Neuronal stem cell (in vitro differentiated cells): ENCODE results near the gene ESPNL. TPM values are rescaled to one million over a fixed set of nuclear protein-coding genes. Genes with fewer than 3 reads are reported as not detected.

ENCODE experiments used
- DNase-seq: peaks from one replicate; pipeline ENCODE4 v3.0.0-alpha.2; 2013; ENCODE audit warnings: low spot score
- H2AFZ ChIP-seq: one replicate; pipeline ENCODE4 v1.6.1; 2013; ENCODE audit warnings: mild to moderate bottlenecking, low read length, inconsistent platforms
- H2AK5ac ChIP-seq: 2 replicates; pipeline ENCODE4 v1.6.1; 2013; ENCODE audit warnings: low read depth, mild to moderate bottlenecking, inconsistent platforms, low read length, moderate library complexity, mixed read lengths
- H2BK120ac ChIP-seq: 2 replicates; pipeline ENCODE4 v1.6.1; 2013; ENCODE audit warnings: low read depth, mild to moderate bottlenecking, inconsistent platforms, low read length, moderate library complexity, mixed read lengths
- H2BK12ac ChIP-seq: one replicate; pipeline ENCODE4 v1.6.1; 2013; ENCODE audit warnings: low read length, inconsistent platforms
- H2BK15ac ChIP-seq: 2 replicates; pipeline ENCODE4 v1.6.1; 2013; ENCODE audit warnings: mild to moderate bottlenecking, low read length, inconsistent platforms, mixed read lengths
- H2BK5ac ChIP-seq: one replicate; pipeline ENCODE4 v1.6.1; 2013; ENCODE audit warnings: inconsistent platforms, mild to moderate bottlenecking, low read length, moderate library complexity
- H3K14ac ChIP-seq: one replicate; pipeline ENCODE4 v1.6.1; 2013; ENCODE audit warnings: low read length, inconsistent platforms
- H3K18ac ChIP-seq: 2 replicates; pipeline ENCODE4 v1.6.1; 2013; ENCODE audit warnings: low read length, inconsistent platforms
- H3K23ac ChIP-seq: 2 replicates; pipeline ENCODE4 v1.6.1; 2013; ENCODE audit warnings: low read depth, mild to moderate bottlenecking, mixed read lengths, low read length, inconsistent platforms; ENCODE audit not compliant: poor library complexity
- H3K27ac ChIP-seq: replicated peaks from 3 replicates; pipeline ENCODE4 v1.5.1; 2013; ENCODE audit warnings: low read length, inconsistent platforms
- H3K27me3 ChIP-seq, 3 experiments: 2 replicates each; pipeline ENCODE4 v1.6.1; 2013; ENCODE audit warnings: low read length in 3 of 3, mild to moderate bottlenecking in 2 of 3, inconsistent platforms in 1 of 3, low read depth in 1 of 3, mixed read lengths in 1 of 3, moderate library complexity in 1 of 3; ENCODE audit not compliant: control insufficient read depth in 3 of 3, insufficient read depth in 3 of 3
- H3K36me3 ChIP-seq, 2 donors: replicated peaks in 1 of 2; 2 replicates each; pipeline ENCODE4 v1.6.1; 2013; ENCODE audit warnings: low read length in 2 of 2; ENCODE audit not compliant: control insufficient read depth in 2 of 2, insufficient read depth in 2 of 2
- H3K4ac ChIP-seq: 2 replicates; pipeline ENCODE4 v1.6.1; 2013; ENCODE audit warnings: inconsistent platforms, mild to moderate bottlenecking, low read length, moderate library complexity
- H3K4me1 ChIP-seq, 2 donors: 1 replicate in 1 of 2; 2 replicates in 1 of 2; pipeline ENCODE4 v1.6.1; 2013; ENCODE audit warnings: low read length in 2 of 2, low read depth in 1 of 2; ENCODE audit not compliant: control insufficient read depth in 2 of 2, insufficient read depth in 1 of 2
- H3K4me2 ChIP-seq: one replicate; pipeline ENCODE4 v1.6.1; 2013; ENCODE audit warnings: mild to moderate bottlenecking, low read length, inconsistent platforms; ENCODE audit not compliant: insufficient read depth, poor library complexity, severe bottlenecking
- H3K4me3 ChIP-seq, 2 donors: 2 replicates each; pipeline ENCODE4 v1.5.1; 2013; ENCODE audit warnings: low read length in 2 of 2, mild to moderate bottlenecking in 2 of 2, inconsistent platforms in 1 of 2, moderate library complexity in 1 of 2
- H3K79me1 ChIP-seq: one replicate; pipeline ENCODE4 v1.6.1; 2013; ENCODE audit warnings: low read depth, mild to moderate bottlenecking, inconsistent platforms, low read length, moderate library complexity
- H3K9ac ChIP-seq: one replicate; pipeline ENCODE4 v1.6.1; 2013; ENCODE audit warnings: mild to moderate bottlenecking, low read depth, low read length, inconsistent platforms; ENCODE audit not compliant: poor library complexity
- H3K9me3 ChIP-seq, 2 donors: replicated peaks in 1 of 2; 2 replicates each; pipeline versions ENCODE3 to v1.6.1; 2013; ENCODE audit warnings: low read length in 2 of 2, mild to moderate bottlenecking in 2 of 2, inconsistent platforms in 1 of 2, low read depth in 1 of 2, mixed read lengths in 1 of 2, moderate library complexity in 1 of 2; ENCODE audit not compliant: control insufficient read depth in 2 of 2, insufficient read depth in 1 of 2
- H4K8ac ChIP-seq: one replicate; pipeline ENCODE4 v1.6.1; 2013; ENCODE audit warnings: low read depth, mild to moderate bottlenecking, inconsistent platforms, low read length, moderate library complexity
- H4K91ac ChIP-seq: one replicate; pipeline ENCODE4 v1.6.1; 2013; ENCODE audit warnings: low read length, low read depth, mild to moderate bottlenecking, inconsistent platforms; ENCODE audit not compliant: poor library complexity
- WGBS, 2 donors: extraction: QIAGEN DNeasy Blood & Tissue Kit; methylation state at CpG; one replicate each; pipeline ENCODE4 v1.1.7; 2013; ENCODE audit warnings: missing lambda C conversion rate in 2 of 2, mixed read lengths in 1 of 2; ENCODE audit not compliant: insufficient read length in 2 of 2, insufficient replicate concordance in 1 of 2; ENCODE audit errors: extremely low coverage in 2 of 2; 5-methylcytosine and 5-hydroxymethylcytosine counted together
- polyA plus RNA-seq, 2 experiments: library from polyadenylated mRNA; stranded (reverse); fragments of 200-250 nt; gene quantifications; one replicate each; pipeline ENCODE4 v1.2.3, GENCODE V29; 2013

Gene ESPNL, protein sequence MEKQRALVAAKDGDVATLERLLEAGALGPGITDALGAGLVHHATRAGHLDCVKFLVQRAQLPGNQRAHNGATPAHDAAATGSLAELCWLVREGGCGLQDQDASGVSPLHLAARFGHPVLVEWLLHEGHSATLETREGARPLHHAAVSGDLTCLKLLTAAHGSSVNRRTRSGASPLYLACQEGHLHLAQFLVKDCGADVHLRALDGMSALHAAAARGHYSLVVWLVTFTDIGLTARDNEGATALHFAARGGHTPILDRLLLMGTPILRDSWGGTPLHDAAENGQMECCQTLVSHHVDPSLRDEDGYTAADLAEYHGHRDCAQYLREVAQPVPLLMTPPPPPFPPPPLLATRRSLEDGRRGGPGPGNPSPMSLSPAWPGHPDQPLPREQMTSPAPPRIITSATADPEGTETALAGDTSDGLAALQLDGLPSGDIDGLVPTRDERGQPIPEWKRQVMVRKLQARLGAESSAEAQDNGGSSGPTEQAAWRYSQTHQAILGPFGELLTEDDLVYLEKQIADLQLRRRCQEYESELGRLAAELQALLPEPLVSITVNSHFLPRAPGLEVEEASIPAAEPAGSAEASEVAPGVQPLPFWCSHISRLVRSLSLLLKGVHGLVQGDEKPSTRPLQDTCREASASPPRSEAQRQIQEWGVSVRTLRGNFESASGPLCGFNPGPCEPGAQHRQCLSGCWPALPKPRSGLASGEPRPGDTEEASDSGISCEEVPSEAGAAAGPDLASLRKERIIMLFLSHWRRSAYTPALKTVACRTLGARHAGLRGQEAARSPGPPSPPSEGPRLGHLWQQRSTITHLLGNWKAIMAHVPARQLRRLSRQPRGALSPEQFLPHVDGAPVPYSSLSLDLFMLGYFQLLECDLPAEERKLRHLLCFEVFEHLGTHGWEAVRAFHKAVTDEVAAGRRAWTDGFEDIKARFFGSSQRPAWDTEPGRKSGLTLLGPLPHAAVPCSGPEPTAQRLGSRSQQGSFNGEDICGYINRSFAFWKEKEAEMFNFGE
- polyA plus RNA-seq (2013, experiment 1 of 2): 0.45 TPM
- polyA plus RNA-seq (2013, experiment 2 of 2): 0.46 TPM

DNA sequence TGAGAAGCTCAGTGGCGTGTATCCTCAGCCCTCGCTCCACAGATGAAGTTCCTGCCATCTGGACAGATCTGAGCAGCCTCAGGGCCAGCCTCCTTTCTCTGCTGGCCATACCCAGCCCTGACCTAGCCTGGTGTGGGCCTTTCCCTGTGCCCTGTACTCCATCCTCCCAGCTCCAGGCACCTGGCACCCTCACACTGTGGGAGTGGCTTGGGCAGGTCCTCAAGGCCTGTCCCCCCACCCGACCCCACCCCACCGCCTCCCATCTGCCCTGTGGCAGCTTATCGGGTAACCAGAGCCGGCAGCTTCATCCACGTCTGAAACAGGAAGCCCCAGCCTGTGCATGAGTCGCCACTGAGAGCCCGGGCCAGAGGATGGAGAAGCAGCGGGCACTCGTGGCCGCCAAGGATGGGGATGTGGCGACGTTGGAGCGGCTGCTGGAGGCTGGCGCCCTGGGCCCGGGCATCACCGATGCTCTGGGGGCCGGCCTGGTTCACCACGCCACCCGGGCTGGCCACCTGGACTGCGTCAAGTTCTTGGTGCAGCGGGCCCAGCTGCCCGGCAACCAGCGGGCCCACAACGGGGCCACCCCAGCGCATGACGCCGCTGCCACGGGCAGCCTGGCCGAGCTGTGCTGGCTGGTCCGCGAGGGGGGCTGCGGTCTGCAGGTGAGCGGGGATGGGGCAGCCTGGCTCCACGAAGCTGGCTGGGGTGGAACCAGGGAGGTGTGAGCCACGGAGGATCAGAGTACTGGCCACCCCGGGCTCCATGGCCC, at the start of gene ESPNL:
Gene ESPNL, plus strand, starts transcription at position 292 of the 772 bp plus-strand sequence. Its CDS starts 80 bp downstream, at position 372.
- no peak within 1 kb of the TSS for H4K91ac ChIP-seq
- no peak within 1 kb of the TSS for H3K4ac ChIP-seq
- H2BK12ac ChIP-seq: peak within 1 kb of the TSS; percentile 41
- no peak within 1 kb of the TSS for H3K4me3 ChIP-seq
- peak within 1 kb of the TSS; percentile 70 for H3K9ac ChIP-seq
- H3K4me1 ChIP-seq: peaks cover 10 to 11% of the 10 kb centered on the region in 2 donors
- peaks cover 0 to 2% (median 0%) of the 10 kb centered on the region in 3 experiments for H3K27me3 ChIP-seq
- no peaks in the 10 kb centered on the region for H3K79me1 ChIP-seq
- peak within 1 kb of the TSS; percentile 93 for H2BK5ac ChIP-seq
- DNase-seq: no peak
- no peak within 1 kb of the TSS for H3K27ac ChIP-seq
- no CpG with 5 or more reads among the region's 38 CpGs for WGBS, 2 donors
- H2BK120ac ChIP-seq: no peak within 1 kb of the TSS
- peak within 1 kb of the TSS; percentile 93 for H3K18ac ChIP-seq
- H2AK5ac ChIP-seq: peak within 1 kb of the TSS; percentile 97
- H2AFZ ChIP-seq: no peak within 1 kb of the TSS
- H3K14ac ChIP-seq: peak within 1 kb of the TSS; percentile 82
- no peaks in the 10 kb centered on the region for H3K36me3 ChIP-seq
- H3K9me3 ChIP-seq: peaks cover 0 to 4% of the 10 kb centered on the region in 2 donors
- peak within 1 kb of the TSS; percentile 43 for H3K23ac ChIP-seq
- H2BK15ac ChIP-seq: no peak within 1 kb of the TSS
- H4K8ac ChIP-seq: no peak within 1 kb of the TSS
- no peak within 1 kb of the TSS for H3K4me2 ChIP-seq

DNA sequence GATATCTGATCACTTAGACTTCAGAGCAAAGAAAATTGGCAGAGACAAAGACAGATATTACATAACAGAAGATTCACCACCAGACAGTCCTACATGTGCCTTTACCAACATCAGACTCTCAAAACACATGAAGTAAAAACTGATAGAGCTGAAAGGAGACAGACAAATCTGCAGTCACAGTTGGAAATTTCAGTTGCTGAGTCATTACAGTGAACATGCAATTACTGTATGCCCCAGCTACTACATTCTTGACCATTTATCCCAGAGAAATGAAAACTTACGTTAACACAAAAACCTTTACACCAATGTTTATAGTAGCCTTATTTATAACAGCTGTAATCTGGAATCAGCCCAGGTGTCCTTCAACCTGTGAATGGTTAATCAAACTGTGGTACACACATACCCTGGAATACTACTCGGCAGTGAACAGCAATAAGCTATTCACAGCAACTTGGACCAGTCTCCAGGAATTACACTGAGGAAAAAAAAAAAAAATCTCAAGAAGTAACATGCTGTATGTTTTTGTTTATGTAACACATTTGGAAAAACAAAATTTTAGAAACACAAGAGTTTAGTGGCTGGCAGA, 46.9 kb upstream of the ESPNL start:
- H3K79me1 ChIP-seq: no peaks in the 10 kb centered on the region
- H2AFZ ChIP-seq: no peak overlapping the region
- no peaks in the 10 kb centered on the region for H3K36me3 ChIP-seq
- H3K9ac ChIP-seq: no peak overlapping the region
- H2AK5ac ChIP-seq: no peak overlapping the region
- no CpG with 5 or more reads among the region's 2 CpGs for WGBS, 2 donors
- H4K91ac ChIP-seq: no peak overlapping the region
- no peak overlapping the region for H4K8ac ChIP-seq
- no peak for DNase-seq
- H2BK12ac ChIP-seq: no peak overlapping the region
- no peak overlapping the region for H2BK120ac ChIP-seq
- no peaks in the 10 kb centered on the region for H3K9me3 ChIP-seq
- no peak overlapping the region for H3K27ac ChIP-seq
- no peak overlapping the region for H2BK15ac ChIP-seq
- H3K4me1 ChIP-seq: no peaks in the 10 kb centered on the region
- H3K4me3 ChIP-seq: no peak overlapping the region
- no peak overlapping the region for H2BK5ac ChIP-seq
- H3K23ac ChIP-seq: no peak overlapping the region
- H3K4ac ChIP-seq: no peak overlapping the region
- no peak overlapping the region for H3K4me2 ChIP-seq
- H3K18ac ChIP-seq: no peak overlapping the region
- no peak overlapping the region for H3K14ac ChIP-seq
- H3K27me3 ChIP-seq: no peaks in the 10 kb centered on the region

DNA sequence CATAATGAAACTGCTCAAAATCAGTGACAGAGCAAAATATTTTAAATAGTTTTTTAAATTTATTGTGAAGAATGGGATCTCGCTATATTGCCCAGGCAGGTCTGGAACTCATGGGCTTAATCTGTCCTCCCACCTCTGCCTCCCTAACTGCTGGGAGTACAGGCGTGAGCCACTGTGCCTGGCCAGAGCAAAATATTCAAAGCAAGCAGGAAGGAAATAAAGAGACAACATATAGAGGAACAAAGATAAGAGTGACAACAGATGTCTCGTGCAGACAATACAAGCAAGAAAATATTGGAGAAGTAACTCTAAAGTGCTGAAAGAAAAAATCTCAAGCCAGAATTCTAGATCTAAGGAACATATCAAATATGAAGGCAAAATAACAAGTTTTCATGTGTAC, 44.3 kb upstream of the ESPNL start:
- Histone ChIP-seq H3K4me3 (no peak overlapping the region), H4K91ac (no peak overlapping the region), H2BK5ac (no peak overlapping the region), H3K27ac (no peak overlapping the region), H3K4me1 (peaks cover 0 to 2% of the 10 kb centered on the region in 2 donors), H3K23ac (no peak overlapping the region), H3K27me3 (no peaks in the 10 kb centered on the region), H3K9me3 (no peaks in the 10 kb centered on the region), H4K8ac (no peak overlapping the region), H2BK12ac (no peak overlapping the region), H3K4me2 (no peak overlapping the region), H3K18ac (no peak overlapping the region), H3K4ac (no peak overlapping the region), H2BK120ac (no peak overlapping the region), H3K79me1 (no peaks in the 10 kb centered on the region), H3K14ac (no peak overlapping the region), H3K36me3 (no peaks in the 10 kb centered on the region), H2BK15ac (no peak overlapping the region), H2AK5ac (no peak overlapping the region), H3K9ac (no peak overlapping the region), H2AFZ (no peak overlapping the region)
- no CpG with 5 or more reads among the region's 3 CpGs for WGBS, 2 donors
- no peak for DNase-seq
